Keratinocyte (primary cell): ENCODE results near the gene RTBDN. TPM values are rescaled to one million over a fixed set of nuclear protein-coding genes. Genes with fewer than 3 reads are reported as not detected.
A peak's percentile ranks its signal among the peaks of the same experiment; 100 is the strongest.

Source experiments
- DNase-seq: peaks from one replicate; pipeline ENCODE4 v3.0.0-alpha.2; 2011; ENCODE audit warnings: low read depth, missing footprints, low spot score
- FAIRE-seq: peaks from 2 replicates; lab custom pipeline; 2011; peaks lifted over from hg19 to GRCh38; lab: Jason Lieb, UNC
- H2AFZ ChIP-seq: 2 replicates; pipeline ENCODE4 v1.6.0; 2012; ENCODE audit warnings: low read length, control low read depth, inconsistent platforms; ENCODE audit not compliant: control insufficient read depth
- H3K27ac ChIP-seq: 2 replicates; pipeline ENCODE4 v1.5.1; 2011; ENCODE audit warnings: low read length; ENCODE audit not compliant: control insufficient read depth, insufficient read depth
- H3K27me3 ChIP-seq: 3 replicates; pipeline ENCODE4 v1.6.0; 2011; ENCODE audit warnings: low read length; ENCODE audit not compliant: control insufficient read depth, insufficient read depth; ENCODE audit errors: extremely low read depth
- H3K36me3 ChIP-seq, 2 experiments: 2 replicates in 1 of 2; 3 replicates in 1 of 2; pipeline ENCODE4 v1.5.1; 2011; ENCODE audit warnings: low read length in 2 of 2, mild to moderate bottlenecking in 1 of 2; ENCODE audit not compliant: control insufficient read depth in 2 of 2, insufficient read depth in 2 of 2; ENCODE audit errors: extremely low read depth in 1 of 2
- H3K4me1 ChIP-seq: 3 replicates; pipeline ENCODE4 v1.5.1; 2011; ENCODE audit warnings: low read length; ENCODE audit not compliant: control insufficient read depth, insufficient read depth; ENCODE audit errors: extremely low read depth
- H3K4me2 ChIP-seq: 3 replicates; pipeline ENCODE4 v1.6.0; 2011; ENCODE audit warnings: low read depth, low read length; ENCODE audit not compliant: control insufficient read depth, insufficient read depth; ENCODE audit errors: extremely low read depth
- H3K4me3 ChIP-seq, 3 experiments: fragments of 200-600 bp in 1 of 3; sonication (generic) in 1 of 3; 2 replicates in 2 of 3; 3 replicates in 1 of 3; pipeline ENCODE4 v1.5.1; 2011 to 2016; ENCODE audit warnings: low read length in 3 of 3, mild to moderate bottlenecking in 3 of 3, control low read depth in 2 of 3, inconsistent platforms in 1 of 3, low read depth in 1 of 3, mixed read lengths in 1 of 3, mixed run types in 1 of 3, moderate library complexity in 1 of 3; ENCODE audit not compliant: control insufficient read depth in 2 of 3, insufficient read depth in 2 of 3; ENCODE audit errors: extremely low read depth in 1 of 3
- H3K79me2 ChIP-seq: 2 replicates; pipeline ENCODE4 v1.6.0; 2012; ENCODE audit warnings: low read length; ENCODE audit not compliant: control insufficient read depth, insufficient read depth
- H3K9ac ChIP-seq: 3 replicates; pipeline ENCODE4 v1.6.0; 2011; ENCODE audit warnings: low read length; ENCODE audit not compliant: control insufficient read depth, insufficient read depth; ENCODE audit errors: extremely low read depth
- H3K9me1 ChIP-seq: 3 replicates; pipeline ENCODE4 v1.6.0; 2011; ENCODE audit warnings: low read length; ENCODE audit not compliant: control insufficient read depth, insufficient read depth; ENCODE audit errors: extremely low read depth
- H3K9me3 ChIP-seq: 2 replicates; pipeline ENCODE4 v1.5.1; 2012; ENCODE audit warnings: low read depth, low read length; ENCODE audit not compliant: control insufficient read depth
- H4K20me1 ChIP-seq: 3 replicates; pipeline ENCODE4 v1.6.0; 2011; ENCODE audit warnings: low read length; ENCODE audit not compliant: control insufficient read depth, insufficient read depth; ENCODE audit errors: extremely low read depth
- CTCF ChIP-seq, 3 experiments: IDR thresholded peaks in 1 of 3; conservative IDR thresholded peaks in 1 of 3; optimal IDR thresholded peaks in 1 of 3; 2 replicates in 2 of 3; 3 replicates in 1 of 3; pipeline versions ENCODE3 to v1.5.1; 2011; ENCODE audit warnings: low read length in 3 of 3, mild to moderate bottlenecking in 3 of 3, moderate library complexity in 2 of 3, control low read depth in 1 of 3, inconsistent platforms in 1 of 3; ENCODE audit not compliant: insufficient read depth in 2 of 3; ENCODE audit errors: extremely low read depth in 1 of 3
- EZH2 ChIP-seq: IDR thresholded peaks from one replicate; pipeline ENCODE4 v1.6.1; 2012; ENCODE audit warnings: inconsistent platforms, mild to moderate bottlenecking, low read length, moderate library complexity
- dilution Hi-C: fragments of 300-500 bp; cut with MboI; formaldehyde crosslinking; loops from one replicate; pipeline ENCODE4 v1.7.0; 2020; ENCODE audit warnings: low sequenced_read_pairs; ENCODE audit not compliant: extremely low pct_ligation_motif_present
- polyA plus RNA-seq, 5 experiments: library from polyadenylated mRNA; depleted of rRNA in 3 of 5; stranded (reverse) in 3 of 5; stranded (forward) in 1 of 5; unstranded in 1 of 5; fragments of >200 nt; gene quantifications; 1 replicate in 1 of 5; 2 replicates in 3 of 5; 3 replicates in 1 of 5; pipeline versions ENCODE4 v1.2.1 to v1.2.3, GENCODE V29; 2011 to 2012; ENCODE audit warnings: missing spikeins in 2 of 5, low read depth in 1 of 5, low replicate concordance in 1 of 5

RTBDN gene
- polyA plus RNA-seq, 1 donor (not counting 4 experiments of a cell fraction or from before 2014, with no cell fraction given) = not detected

DNA sequence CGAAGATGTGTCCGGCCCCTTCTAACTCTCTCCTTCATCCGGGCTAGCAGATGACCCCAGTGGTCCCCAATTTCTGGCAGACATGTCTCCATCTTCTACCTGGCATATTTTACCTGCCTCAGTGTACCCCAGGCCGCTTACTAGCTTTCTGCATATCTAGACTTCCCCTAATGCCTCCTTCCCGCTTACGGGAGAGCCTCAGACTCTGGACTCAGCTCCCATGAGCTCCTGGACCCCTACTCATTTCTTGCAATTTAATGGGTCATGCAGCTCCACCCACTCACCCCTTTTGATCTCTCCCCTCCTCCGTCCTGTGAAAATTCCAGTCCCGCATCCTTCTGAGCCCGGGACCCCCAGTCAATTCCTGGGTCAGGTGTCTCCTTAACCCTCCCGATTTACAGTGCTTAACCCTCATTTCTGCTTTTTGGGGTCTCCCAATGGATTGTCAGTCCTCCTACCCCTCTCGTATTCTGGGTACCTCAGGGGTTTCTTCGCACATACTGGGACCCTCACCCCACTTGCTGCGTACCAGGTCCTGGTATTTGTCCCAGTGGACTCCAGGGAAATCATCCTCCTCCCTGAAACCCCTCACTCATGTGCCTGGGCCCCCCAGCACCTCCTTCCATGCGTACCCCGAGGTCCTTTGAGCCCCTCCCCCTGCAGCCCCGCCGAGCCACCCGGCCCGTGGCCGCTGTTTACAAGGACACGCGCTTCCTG lies 43.6 kb downstream of the RTBDN start:
- Histone ChIP-seq H3K36me3 (no peaks in the 10 kb centered on the region), H3K9ac (peak overlapping the region; percentile 97), H3K9me3 (no peaks in the 10 kb centered on the region), H3K4me2 (peak overlapping the region; percentile 99), H3K4me1 (peaks cover 42% of the 10 kb centered on the region), H3K4me3 (peak overlapping the region; percentile 73 to 95 (median 94)), H3K27ac (peak overlapping the region; percentile 98), H3K79me2 (peaks cover 19% of the 10 kb centered on the region), H2AFZ (no peak overlapping the region), H3K27me3 (no peaks in the 10 kb centered on the region), H4K20me1 (peaks cover 11% of the 10 kb centered on the region), H3K9me1 (no peaks in the 10 kb centered on the region)
- dilution Hi-C loops = no loop called here
- TF ChIP-seq CTCF (optimal IDR thresholded peaks at IDR 0.05 in 1 of 3, IDR thresholded peaks at IDR 0.05 in 1 of 3, conservative IDR thresholded peaks at IDR 0.05 in 1 of 3; ENCODE audit: extremely low read depth in 1 of 3, insufficient read depth in 2 of 3, low read length in 3 of 3) (no peak), EZH2 (no peak)
- DNase-seq = no peak
- FAIRE-seq = no peak

GRCh38 chr19:12789904-12790619 lies 44.3 kb downstream of the RTBDN start:
- no peaks in the 10 kb centered on the region for H3K9me1 ChIP-seq
- peaks cover 19% of the 10 kb centered on the region for H3K79me2 ChIP-seq
- no peaks in the 10 kb centered on the region for H3K36me3 ChIP-seq
- FAIRE-seq = no peak
- H3K4me3 ChIP-seq = peak overlapping the region; percentile 73 to 95 (median 94)
- H3K4me2 ChIP-seq = peak overlapping the region; percentile 99
- no peak for DNase-seq
- no peaks in the 10 kb centered on the region for H3K9me3 ChIP-seq
- H2AFZ ChIP-seq = no peak overlapping the region
- H4K20me1 ChIP-seq = peaks cover 11% of the 10 kb centered on the region
- no peaks in the 10 kb centered on the region for H3K27me3 ChIP-seq
- peak overlapping the region; percentile 98 for H3K27ac ChIP-seq
- dilution Hi-C loops = no loop called here
- H3K9ac ChIP-seq = peak overlapping the region; percentile 97
- no peak for TF ChIP-seq EZH2
- TF ChIP-seq CTCF (optimal IDR thresholded peaks at IDR 0.05 in 1 of 3, IDR thresholded peaks at IDR 0.05 in 1 of 3, conservative IDR thresholded peaks at IDR 0.05 in 1 of 3; ENCODE audit: extremely low read depth in 1 of 3, insufficient read depth in 2 of 3, low read length in 3 of 3) = no peak
- H3K4me1 ChIP-seq = peaks cover 47% of the 10 kb centered on the region
